Thyroid gland (tissue), 4 donors: Measurements from ENCODE around the gene PPP1R1B. TPM values are rescaled to one million over a fixed set of nuclear protein-coding genes. Genes with fewer than 3 reads are reported as not detected.

Source experiments
- DNase-seq, 2 donors: peaks; one replicate each; pipeline ENCODE4 v3.0.0-alpha.2; 2019
- H3K27ac ChIP-seq, 3 donors: fragments of 200-600 bp; sonication (generic); 1 replicate in 2 of 3; 2 replicates in 1 of 3; pipeline ENCODE4 v1.5.1; 2016 to 2019; ENCODE audit warnings: mild to moderate bottlenecking in 1 of 3, moderate library complexity in 1 of 3
- H3K27me3 ChIP-seq: fragments of 200-600 bp; sonication (generic); one replicate; pipeline ENCODE4 v1.5.1; 2019
- H3K36me3 ChIP-seq, 2 donors: fragments of 200-600 bp; sonication (generic); one replicate each; pipeline ENCODE4 v1.5.1; 2016 to 2019
- H3K4me1 ChIP-seq, 2 donors: fragments of 200-600 bp; sonication (generic); one replicate each; pipeline ENCODE4 v1.5.1; 2017 to 2019
- H3K4me3 ChIP-seq, 3 donors: fragments of 200-600 bp; sonication (generic); replicated peaks in 1 of 3; 1 replicate in 2 of 3; 2 replicates in 1 of 3; pipeline ENCODE4 v1.5.1; 2016; ENCODE audit warnings: mild to moderate bottlenecking in 1 of 3
- H3K9me3 ChIP-seq: fragments of 200-600 bp; sonication (generic); one replicate; pipeline ENCODE4 v1.5.1; 2017
- CTCF ChIP-seq, 6 experiments: fragments of 200-600 bp in 3 of 6; fragments of 450-650 bp in 3 of 6; sonication (generic) in 3 of 6; IDR thresholded peaks; one replicate each; pipeline ENCODE4 v1.5.1; 2016 to 2019; ENCODE audit warnings: antibody characterized with exemption in 6 of 6, mild to moderate bottlenecking in 2 of 6, inconsistent platforms in 1 of 6, moderate library complexity in 1 of 6
- POLR2A ChIP-seq, 2 donors: fragments of 450-650 bp; IDR thresholded peaks; one replicate each; pipeline ENCODE4 v1.6.1; 2017; ENCODE audit warnings: antibody characterized with exemption in 2 of 2, mild to moderate bottlenecking in 2 of 2, moderate library complexity in 1 of 2
- WGBS, 2 donors: methylation state at CpG; one replicate each; pipeline ENCODE4 v1.1.5; 2017; 5-methylcytosine and 5-hydroxymethylcytosine counted together
- intact Hi-C: fragments of 100-400 bp; cut with DNase I; formaldehyde crosslinking; loops from one replicate; pipeline ENCODE4 v1.15.1; 2023
- total RNA-seq, 4 donors: library from RNA; depleted of rRNA; stranded (reverse); fragments of >200 nt; gene quantifications; one replicate each; pipeline ENCODE4 v1.2.3, GENCODE V29; 2016

Gene PPP1R1B
- total RNA-seq, 4 donors from 2014 or later, result 1.2 TPM; not detected in 3

GRCh38 chr17:39663688-39664580 lies 37.2 kb downstream of the PPP1R1B start:
- peaks cover 17% of the 10 kb centered on the region in 2 donors for H3K36me3 ChIP-seq
- no peak overlapping the region for H3K4me3 ChIP-seq
- no peak for DNase-seq
- 68 to 79% methylated on average over 11 to 15 of the region's 17 CpGs for WGBS, 2 donors
- H3K27ac ChIP-seq, result peak overlapping the region in 2 of 3 donors; percentile 47 to 58
- TF ChIP-seq CTCF (IDR thresholded peaks at IDR 0.05) (no peak), POLR2A (IDR thresholded peaks at IDR 0.05) (no peak)
- H3K9me3 ChIP-seq, result no peaks in the 10 kb centered on the region
- peaks cover 32 to 71% of the 10 kb centered on the region in 2 donors for H3K4me1 ChIP-seq
- intact Hi-C loops, result loop anchor here (2.0 kb wide), 1 partner anchor 41 kb away; no protein-coding TSS in a partner anchor
- H3K27me3 ChIP-seq, result no peaks in the 10 kb centered on the region

- intact Hi-C loops, result loop anchor here (2.0 kb wide), 1 partner anchor 42 kb away; no protein-coding TSS in a partner anchor
- Histone ChIP-seq H3K36me3 (peaks cover 12 to 13% of the 10 kb centered on the region in 2 donors), H3K27me3 (no peaks in the 10 kb centered on the region), H3K27ac (peak within 1 kb of the TSS in 1 of 3 donors; percentile 17), H3K4me1 (peaks cover 32 to 71% of the 10 kb centered on the region in 2 donors), H3K9me3 (no peaks in the 10 kb centered on the region), H3K4me3 (no peak within 1 kb of the TSS)
- TF ChIP-seq POLR2A (IDR thresholded peaks at IDR 0.05), result no peak
- no peak for TF ChIP-seq CTCF (IDR thresholded peaks at IDR 0.05)
- WGBS, 2 donors, result 61 to 63% methylated on average over 11 to 15 of the region's 15 CpGs
- no peak for DNase-seq
Observed at GRCh38 chr17:39664581-39665561, 38.1 kb downstream of the PPP1R1B start, which contains the start of gene TCAP. TSS of gene TCAP (plus strand) at chr17:39665349. CDS start at chr17:39665360, 11 bp downstream.

- peak in 1 of 2 donors; percentile 41 for DNase-seq
- H3K9me3 ChIP-seq, result no peaks in the 10 kb centered on the region
- TF ChIP-seq POLR2A (IDR thresholded peaks at IDR 0.05) (no peak), CTCF (IDR thresholded peaks at IDR 0.05) (no peak)
- no peaks in the 10 kb centered on the region for H3K27me3 ChIP-seq
- intact Hi-C loops, result loop anchor here (2.0 kb wide), 1 partner anchor 43 kb away; no protein-coding TSS in a partner anchor
- no peak overlapping the region for H3K4me3 ChIP-seq
- peaks cover 5% of the 10 kb centered on the region in 2 donors for H3K36me3 ChIP-seq
- 43 to 65% methylated on average over 2 to 7 of the region's 17 CpGs for WGBS, 2 donors
- H3K27ac ChIP-seq, result no peak overlapping the region
- peaks cover 32 to 71% of the 10 kb centered on the region in 2 donors for H3K4me1 ChIP-seq
Observed at GRCh38 chr17:39665642-39666224, 39.0 kb downstream of the PPP1R1B start.

- H3K4me1 ChIP-seq, result peaks cover 32 to 72% of the 10 kb centered on the region in 2 donors
- TF ChIP-seq POLR2A (IDR thresholded peaks at IDR 0.05), result no peak
- TF ChIP-seq CTCF (IDR thresholded peaks at IDR 0.05), result no peak
- no peak overlapping the region for H3K4me3 ChIP-seq
- no peak overlapping the region for H3K27ac ChIP-seq
- peaks cover under 1% of the 10 kb centered on the region in 2 donors for H3K36me3 ChIP-seq
- no peaks in the 10 kb centered on the region for H3K9me3 ChIP-seq
- WGBS, 2 donors, result 62 to 67% methylated on average over 2 of the region's 2 CpGs
- no peak for DNase-seq
- intact Hi-C loops, result no loop called here
- H3K27me3 ChIP-seq, result no peaks in the 10 kb centered on the region
Observed at GRCh38 chr17:39666231-39666600, 39.5 kb downstream of the PPP1R1B start.
